HepG2 (cell line): ENCODE data around the gene IPO5.

Experiments used
- TIGD3 ChIP-seq: sonication (generic); formaldehyde crosslinking; IDR thresholded peaks from 2 replicates; pipeline ENCODE4 v1.5.1; 2020; ENCODE audit warnings: mild to moderate bottlenecking, missing genetic modification reagents, borderline replicate concordance
- ZBED4 ChIP-seq: sonication (generic); formaldehyde crosslinking; IDR thresholded peaks from 2 replicates; pipeline ENCODE4 v1.4.0; 2020; ENCODE audit warnings: missing genetic modification reagents, borderline replicate concordance
- ZNF7 ChIP-seq: IDR thresholded peaks from 2 replicates; pipeline ENCODE4 v1.6.1; 2016; ENCODE audit warnings: missing biosample characterization, missing genetic modification reagents

- TF ChIP-seq TIGD3 (CRISPR knock-in tag) = no peak
- no peak for TF ChIP-seq ZNF7 (CRISPR knock-in tag)
- no peak for TF ChIP-seq ZBED4
These were observed 38.9 kb upstream of the IPO5 start for GRCh38 chr13:97914540-97914939.
